ENCODE measurements around the gene RASSF5.

- TF ChIP-seq CTCF (IDR thresholded peaks at IDR 0.05; ENCODE audit: low read depth, low read length) (no peak), EZH2phosphoT487 (IDR thresholded peaks at IDR 0.05; ENCODE audit: low read depth) (no peak)
Observed at GRCh38 chr1:206492589-206492988, 14.7 kb upstream of the RASSF5 start.
